Right lobe of liver (tissue), 4 donors: ENCODE data around the gene CRB1.

Source experiments
- POLR2A ChIP-seq: fragments of 450-650 bp; IDR thresholded peaks from one replicate; pipeline ENCODE4 v1.6.1; 2017; ENCODE audit warnings: antibody characterized with exemption, mild to moderate bottlenecking
- TF ChIP-seq, protein P1 (sequence below), 4 donors: fragments of 200-600 bp in 3 of 4; fragments of 450-650 bp in 1 of 4; IDR thresholded peaks; one replicate each; pipeline versions ENCODE4 v1.5.1 to v1.8.0; 2016 to 2022; ENCODE audit warnings: antibody characterized with exemption in 4 of 4, mild to moderate bottlenecking in 2 of 4
- donor health status: DM: no; HTN: no; CAD: no.
- donor health status: DM: no; HTN: no; CAD: no.
- donor health status: DM: no; HTN: yes; CAD: no.

DNA sequence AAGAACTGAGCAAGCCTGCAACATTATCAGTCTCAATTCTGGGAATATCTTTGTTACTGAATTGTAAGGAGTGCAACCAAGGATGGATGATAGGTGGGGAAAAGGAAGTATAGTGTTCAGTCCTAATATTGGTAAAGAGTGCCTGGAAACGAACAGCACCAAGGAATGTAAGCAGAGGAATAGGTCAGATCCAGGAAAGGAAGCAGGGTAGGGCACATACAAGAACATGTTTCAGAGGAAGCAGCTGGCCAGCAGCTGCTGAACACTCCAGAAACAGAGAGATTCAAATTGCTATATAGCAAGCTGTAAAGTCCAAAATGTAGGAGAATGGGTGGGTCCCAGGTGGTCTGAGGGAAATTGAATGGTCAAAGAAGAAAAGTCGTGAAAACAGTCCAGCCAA lies 37.9 kb downstream of the CRB1 start:
- TF ChIP-seq, protein P1, sequence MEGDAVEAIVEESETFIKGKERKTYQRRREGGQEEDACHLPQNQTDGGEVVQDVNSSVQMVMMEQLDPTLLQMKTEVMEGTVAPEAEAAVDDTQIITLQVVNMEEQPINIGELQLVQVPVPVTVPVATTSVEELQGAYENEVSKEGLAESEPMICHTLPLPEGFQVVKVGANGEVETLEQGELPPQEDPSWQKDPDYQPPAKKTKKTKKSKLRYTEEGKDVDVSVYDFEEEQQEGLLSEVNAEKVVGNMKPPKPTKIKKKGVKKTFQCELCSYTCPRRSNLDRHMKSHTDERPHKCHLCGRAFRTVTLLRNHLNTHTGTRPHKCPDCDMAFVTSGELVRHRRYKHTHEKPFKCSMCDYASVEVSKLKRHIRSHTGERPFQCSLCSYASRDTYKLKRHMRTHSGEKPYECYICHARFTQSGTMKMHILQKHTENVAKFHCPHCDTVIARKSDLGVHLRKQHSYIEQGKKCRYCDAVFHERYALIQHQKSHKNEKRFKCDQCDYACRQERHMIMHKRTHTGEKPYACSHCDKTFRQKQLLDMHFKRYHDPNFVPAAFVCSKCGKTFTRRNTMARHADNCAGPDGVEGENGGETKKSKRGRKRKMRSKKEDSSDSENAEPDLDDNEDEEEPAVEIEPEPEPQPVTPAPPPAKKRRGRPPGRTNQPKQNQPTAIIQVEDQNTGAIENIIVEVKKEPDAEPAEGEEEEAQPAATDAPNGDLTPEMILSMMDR (IDR thresholded peaks at IDR 0.05): no peak
- no peak for TF ChIP-seq POLR2A
